T-helper 2 cell (primary cell): ENCODE data around the gene LCE5A.

Experiments
- DNase-seq, 5 experiments: peaks; one replicate each; pipeline versions ENCODE4 v3.0.0 to v3.0.0-alpha.2; 2012 to 2022
- total RNA-seq, 2 donors: gene quantifications; one replicate each; lab custom pipeline; 2026; lab: John Stamatoyannopoulos, UW

LCE5A gene, protein sequence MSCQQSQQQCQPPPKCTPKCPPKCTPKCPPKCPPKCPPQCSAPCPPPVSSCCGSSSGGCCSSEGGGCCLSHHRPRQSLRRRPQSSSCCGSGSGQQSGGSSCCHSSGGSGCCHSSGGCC
- total RNA-seq: 0 reads per million in 2 donors

DNA sequence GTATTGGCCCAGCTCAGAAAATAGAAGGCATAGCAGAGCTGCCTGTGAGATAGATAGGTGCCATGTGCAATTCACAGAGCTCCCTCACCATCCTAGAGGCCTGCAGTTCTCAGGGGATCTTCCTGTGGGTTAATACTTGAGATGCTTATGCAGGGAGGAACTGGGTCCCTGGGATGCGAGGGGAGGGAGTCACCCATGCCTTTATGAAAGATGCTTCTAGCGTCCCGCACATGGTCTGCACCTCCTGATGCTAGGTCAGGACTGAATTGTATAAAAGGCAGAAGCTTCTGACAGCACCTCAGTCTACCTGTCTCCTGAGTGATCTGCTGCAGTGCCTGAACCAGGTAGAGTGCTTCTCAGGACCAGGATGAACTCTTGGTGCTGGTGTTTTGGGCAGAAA is at the start of gene LCE5A:
Gene LCE5A, plus strand, starts transcription at position 301 of the 400 bp plus-strand sequence. CDS start 732 bp downstream, outside the sequence.
- no peak for DNase-seq

DNA sequence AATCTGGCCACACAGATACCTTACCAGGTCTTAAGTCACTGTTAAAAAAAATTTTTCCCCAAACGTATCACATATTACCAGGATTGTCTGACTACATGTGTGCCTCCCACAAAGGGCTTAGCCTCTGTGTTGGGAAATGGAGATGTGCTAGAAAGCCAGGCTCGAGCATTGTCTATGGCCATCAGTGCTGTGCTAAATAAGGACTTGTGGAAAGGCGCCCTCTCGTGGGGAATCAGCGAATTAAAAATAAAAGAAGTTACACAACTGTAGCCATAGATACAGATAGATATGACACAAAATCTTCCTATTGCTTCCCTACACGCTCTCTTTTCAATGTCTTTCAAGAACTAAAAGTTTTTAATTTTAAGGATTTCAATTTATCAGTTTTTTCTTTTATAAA is 49.1 kb upstream of the LCE5A start:
- peak; percentile 17 to 74 (median 25) for DNase-seq

DNA sequence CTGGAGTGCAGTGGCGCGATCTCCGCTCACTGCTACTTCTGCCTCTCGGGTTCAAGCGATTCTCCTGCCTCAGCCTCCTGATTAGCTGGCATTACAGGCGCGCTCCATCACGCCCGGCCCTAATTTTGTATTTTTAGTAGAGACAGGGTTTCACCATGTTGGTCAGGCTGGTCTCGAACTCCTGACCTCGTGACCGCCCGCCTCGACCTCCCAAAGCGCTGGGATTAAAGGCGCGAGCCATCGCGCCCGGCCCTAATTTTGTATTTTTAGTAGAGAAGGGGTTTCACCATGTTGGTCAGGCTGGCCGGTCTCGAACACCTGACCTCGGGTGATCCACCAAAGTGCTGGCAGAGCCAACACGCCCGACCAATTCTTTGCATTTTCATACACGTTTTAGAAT is 48.0 kb upstream of the LCE5A start:
- no peak for DNase-seq

DNA sequence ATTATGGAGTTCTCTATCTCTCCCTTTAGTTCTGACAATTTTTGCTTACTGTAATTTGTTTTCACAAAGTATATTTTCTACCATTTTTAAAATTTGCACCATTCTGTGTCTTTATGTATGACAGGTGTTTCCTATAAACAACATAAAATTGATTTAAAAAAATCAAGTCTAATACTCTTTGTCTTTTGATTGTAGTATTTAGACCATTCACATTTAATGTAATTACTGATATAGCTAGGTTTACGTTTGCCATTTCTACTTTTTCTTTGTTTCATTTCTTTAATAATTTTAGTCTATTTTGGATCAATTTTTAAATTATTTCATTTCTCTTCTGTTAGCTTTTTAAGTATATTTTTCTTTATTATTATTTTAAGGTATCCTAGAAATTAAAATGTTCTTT is 44.4 kb upstream of the LCE5A start:
- no peak for DNase-seq

DNA sequence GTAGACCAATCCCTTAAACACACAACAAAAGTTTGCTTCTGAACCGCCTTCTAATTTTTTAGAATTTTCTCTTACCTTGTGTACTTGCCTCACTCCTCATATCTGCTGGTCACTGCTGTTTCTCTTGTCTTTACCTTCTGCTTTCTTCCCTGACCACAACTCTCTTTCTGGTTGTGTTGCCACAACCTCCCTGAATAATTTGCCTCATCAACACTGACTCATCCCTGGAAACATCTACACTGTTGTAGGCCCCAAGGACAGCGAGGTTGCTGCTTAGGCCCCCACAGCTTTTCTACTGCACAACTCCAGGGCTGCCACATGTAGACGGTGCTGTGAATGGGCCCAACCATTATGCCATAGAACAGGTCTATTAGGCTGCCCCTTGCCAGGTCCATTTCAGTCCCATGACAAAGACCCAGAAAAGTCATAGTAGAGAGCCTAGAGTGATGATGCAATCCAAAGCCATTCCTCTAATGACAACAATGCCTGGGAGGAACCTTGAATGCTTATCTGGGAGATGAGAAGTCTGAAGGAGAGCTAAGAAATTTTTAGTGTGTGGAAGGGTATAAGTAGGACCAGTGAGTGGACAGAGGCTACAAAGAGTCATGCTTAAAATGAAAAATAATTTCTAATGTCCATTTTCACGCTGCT is 36.6 kb upstream of the LCE5A start:
- DNase-seq: no peak

DNA sequence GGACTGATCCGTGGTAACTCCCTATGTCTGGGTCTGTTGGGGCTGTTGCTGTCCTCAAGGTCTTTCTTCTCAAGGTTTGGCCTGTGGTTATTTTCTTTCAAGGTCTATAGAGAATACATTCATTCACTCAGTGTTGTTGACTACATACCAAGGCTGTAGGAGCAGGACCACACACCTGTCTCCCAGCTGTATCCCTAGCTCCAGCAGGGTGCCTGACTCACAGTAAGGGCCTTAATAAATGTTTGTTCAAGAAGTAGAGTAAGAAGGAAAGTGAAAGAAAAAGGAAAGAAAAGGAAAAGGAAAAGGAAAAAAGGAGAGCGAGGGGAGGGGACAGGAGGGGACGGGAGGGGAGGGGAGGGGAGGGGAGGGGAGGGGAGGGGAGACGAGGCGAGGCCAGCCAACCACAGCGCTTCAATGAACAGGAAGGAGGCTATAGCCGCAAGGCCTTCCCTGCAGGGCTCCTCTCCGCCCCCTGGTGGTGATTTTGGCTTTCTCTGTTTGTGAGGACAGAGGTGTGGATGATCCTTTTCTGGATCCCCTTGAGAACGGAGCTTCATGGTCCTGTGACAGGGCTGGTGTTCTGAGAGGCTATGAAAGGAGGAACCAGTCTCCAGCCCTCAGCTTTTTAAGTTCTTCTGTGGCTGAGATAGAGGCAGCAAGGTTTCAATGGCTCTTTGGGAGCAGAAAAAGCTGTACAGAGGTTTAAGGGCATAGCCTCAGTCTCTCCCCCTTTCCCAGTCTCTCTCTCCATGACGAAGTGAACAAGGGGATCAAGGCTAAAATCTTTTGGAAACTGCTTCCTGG is 30.6 kb upstream of the LCE5A start:
- DNase-seq: peak; percentile 21 to 61 (median 50)

DNA sequence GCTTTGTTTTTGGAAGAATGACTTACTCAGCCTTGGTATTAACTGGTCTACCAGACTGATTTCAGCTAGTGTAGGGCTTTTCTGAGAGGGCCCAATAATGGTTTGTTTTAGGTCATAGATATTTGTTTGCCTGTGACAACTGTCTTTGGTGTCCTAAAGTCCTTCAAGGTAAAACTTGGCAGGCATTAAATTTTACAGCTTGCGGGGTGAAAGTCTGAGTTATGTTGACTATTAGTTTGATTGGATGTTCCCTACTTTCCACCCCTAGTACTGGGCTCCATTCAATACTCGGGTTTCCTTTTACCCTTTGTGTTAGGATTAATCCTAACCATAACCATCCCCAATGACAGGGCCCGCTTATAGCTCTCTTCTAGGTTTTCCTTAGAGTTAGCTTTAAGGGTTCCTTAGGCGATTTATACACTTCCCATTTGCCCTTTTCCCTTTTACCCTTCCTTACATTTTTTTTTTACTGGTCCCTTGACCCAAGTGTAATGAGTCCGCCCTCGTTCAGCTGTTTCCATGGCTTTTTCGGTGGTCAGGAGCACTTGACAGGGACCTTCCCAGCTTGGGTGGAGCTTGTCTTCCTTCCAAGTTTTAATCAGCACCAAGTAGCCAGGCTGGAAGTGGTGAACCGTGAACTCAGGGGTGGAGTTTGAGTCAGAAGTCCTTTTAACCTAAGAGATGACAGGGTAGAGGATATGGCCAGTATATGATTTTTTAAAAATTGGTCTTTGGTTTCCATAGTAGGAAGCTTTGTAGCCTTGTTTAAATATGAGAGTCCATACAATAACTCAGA is 28.5 kb upstream of the LCE5A start:
- no peak for DNase-seq

DNA sequence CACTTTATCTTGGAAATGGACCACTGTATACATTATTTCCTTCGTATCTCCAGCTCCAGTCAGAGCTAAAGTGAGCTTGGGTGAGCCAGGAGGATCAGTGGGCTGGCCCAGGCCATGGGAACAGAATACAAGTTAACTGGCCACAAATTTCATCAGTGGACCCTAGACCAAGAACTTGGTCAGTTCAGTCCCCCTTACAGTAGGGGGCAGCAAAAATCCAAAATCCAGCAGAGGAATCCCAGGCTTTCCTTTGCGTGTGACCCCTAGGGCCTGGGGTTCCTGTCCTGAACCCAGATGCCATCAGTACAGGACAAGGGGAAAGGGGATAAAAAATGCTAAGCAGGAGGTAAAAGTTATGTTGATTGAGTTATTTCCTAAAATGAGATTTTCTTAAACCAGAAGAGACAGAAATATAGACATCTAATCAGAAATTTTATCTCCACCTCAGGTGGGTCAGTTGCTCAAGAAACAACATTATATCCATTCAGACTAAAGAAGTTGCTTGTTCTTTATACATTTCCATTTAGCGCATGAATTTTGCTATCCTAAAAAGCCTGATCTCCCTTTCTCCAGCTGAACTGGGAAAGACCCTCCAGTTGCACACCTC is 24.1 kb upstream of the LCE5A start:
- DNase-seq: no peak

DNA sequence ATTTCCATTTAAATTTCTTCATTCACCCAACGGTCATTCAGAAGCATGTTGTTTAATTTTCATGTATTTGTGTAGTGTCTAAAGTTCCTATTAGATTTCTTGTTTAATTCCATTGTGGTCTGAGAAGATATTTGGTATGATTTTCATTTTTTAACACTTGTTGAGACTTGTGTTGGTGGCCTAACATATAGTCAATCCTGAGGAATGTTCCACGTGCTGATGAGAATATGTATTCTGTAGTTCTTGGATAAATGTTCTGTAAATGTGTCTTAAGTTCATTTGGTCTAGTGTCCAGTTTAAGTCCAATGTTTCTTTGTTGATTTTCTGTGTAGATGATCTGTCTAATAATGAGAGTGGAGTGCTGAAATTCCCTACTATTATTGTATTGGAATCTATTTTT is 22.7 kb upstream of the LCE5A start:
- DNase-seq: no peak

DNA sequence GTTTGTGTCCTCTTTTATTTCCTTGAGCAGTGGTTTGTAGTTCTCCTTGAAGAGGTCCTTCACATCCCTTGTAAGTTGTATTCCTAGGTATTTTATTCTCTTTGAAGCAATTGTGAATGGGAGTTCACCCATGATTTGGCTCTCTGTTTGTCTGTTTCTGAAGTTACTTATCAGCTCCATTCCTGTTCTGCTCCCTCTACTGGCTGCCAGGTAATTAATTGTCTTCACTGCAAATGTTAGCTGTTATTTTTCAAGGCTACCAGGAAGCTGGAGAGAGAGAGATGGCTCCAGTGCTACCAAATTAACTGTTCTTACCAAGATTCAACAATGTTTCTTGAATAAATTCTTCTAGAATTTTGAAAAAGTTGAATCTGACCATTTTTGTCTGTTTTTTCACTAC is 19.1 kb upstream of the LCE5A start:
- peak in 1 of 5 experiments; percentile 8 for DNase-seq

DNA sequence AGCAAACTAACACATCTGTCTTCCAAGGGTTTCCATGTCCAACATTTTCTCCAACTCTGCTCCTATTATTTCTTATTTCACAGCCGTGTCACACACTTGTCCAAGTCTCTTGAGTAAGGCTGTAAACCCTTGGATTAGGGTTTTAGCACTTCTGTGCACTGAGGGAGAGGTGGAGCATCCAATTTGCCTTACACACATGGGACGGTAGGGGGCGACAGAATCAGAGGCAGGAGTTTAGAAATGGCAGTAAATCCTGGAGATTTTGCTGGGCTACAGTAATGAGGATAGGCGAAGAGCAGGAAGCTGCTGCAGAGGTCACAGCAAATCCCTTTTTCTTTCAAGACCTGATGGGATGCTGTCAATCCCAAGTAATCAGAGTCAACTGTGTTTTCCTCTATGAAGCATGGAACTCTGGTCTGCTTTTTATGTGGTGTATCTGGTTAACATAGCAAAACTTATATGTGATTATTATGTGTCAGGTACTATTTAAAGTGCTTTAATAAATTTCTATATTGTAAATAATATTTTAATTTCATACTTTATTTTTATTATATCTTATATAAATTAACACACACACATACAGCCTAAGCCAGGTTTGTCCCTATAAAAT is 15.4 kb upstream of the LCE5A start:
- no peak for DNase-seq

DNA sequence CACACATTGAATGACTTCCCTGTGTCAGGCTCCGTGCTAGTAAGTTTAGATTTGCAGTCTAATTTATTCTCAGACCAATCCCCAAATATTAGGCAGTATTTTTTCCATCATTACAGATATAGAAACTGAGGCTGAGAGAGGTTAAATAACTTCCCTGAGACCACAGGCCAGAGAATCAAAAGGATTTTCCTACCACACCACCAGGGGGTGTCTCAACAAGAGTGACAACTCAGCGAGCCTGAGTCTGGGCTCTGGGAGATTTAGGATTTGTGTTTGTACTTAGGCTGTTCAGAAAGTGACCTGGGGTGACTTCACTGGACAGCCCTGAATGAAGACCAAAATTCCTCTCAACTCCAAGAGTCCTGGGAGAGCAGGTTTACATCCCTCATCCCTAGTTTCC is 13.3 kb upstream of the LCE5A start:
- DNase-seq: no peak

DNA sequence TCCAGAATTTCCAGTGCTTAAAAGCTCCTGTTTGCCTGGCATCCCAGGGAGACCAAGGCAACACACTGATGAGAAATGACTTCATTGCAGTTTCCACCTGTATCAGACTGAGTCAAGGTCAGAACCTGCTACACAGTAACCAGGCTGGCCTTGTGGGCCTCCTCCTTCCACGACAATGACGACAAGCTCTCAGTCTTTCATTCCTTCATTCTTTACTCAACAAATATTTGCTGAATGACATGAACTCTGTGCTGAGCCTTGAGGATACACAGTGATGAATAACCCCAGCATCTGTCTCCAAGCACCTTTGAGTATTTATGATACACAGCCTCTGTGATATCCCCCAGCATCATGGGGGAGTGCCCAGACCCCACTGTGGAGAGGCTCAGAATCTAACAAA is 8.9 kb upstream of the LCE5A start:
- DNase-seq: no peak

DNA sequence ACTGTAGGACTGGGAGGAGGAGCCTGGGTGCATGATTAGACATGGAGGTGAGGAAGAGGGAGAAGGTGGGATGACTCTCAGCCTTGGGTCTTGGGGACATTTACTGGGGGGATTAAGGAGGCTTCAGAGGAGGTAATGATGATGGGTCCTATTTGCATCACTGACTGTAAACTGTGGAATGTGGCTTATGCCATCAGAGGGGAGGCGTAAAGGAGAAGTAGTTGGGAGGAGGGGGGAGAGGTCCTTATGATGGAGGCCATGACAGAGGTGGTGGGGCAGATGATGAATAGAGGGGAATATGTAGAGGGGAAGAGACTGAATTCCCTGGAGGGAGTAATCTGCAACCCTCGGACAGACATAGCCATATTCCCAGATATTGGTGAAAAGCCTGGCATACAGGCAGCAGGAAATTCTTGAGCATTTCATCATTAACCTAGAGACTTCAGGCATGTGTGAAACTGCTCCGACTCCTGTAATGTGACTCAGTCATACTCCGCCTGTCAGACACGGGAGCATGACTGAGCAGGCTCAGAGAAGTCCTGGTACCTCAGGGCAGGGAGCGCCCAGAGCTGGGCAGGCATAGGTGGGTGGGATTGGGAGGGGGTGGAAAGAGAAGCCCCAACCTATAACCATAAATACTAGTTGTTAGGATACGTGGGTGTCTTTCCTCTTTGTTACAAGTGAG is 8.0 kb upstream of the LCE5A start:
- no peak for DNase-seq

DNA sequence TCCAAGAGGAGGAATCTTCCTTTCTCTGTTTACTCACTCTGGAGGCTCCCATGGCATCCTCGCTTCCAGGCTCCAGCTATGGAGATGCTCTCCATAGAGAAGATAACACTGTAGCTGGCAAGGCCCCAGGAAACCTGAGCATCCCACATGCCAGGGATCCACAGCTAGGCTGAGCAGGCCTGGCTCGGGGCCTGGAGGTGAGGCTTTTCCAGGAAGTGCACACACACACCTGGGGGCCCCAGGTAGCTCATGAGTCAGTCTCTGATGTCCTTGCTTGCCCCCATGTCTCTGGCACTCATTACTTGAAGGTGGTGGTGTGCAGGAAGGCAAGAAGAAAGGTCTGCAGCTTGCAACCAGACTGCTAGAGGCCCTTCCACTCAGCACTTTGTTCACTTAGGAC is 5.5 kb upstream of the LCE5A start:
- no peak for DNase-seq

DNA sequence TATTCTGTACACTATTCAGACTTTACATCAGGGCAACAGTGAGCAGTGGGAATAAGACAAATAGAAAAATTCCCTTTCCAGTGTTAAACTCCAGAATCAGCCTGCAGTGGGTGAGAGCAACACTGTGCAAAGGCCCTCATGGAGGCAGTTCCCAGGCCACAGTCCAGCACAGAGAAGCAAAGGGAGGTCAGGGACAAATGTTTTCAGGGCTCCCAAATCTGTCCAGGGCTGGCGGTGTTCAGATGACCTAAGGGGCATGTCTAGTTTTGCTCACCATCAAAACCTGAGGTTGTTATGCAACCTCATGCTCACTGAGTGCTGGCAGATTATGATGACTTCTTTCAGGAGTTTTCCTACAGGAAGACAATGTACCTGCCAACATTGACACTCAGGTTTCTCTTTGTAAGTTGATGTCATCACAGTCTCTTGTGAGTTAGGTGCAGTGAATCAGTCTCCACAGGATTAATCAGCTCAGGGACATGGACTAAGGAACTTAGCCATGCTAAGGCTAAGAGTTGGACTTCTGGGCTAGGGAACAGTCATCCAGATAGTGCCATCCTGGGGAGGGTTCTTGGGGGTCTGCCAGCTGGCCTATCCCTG is 3.6 kb upstream of the LCE5A start:
- no peak for DNase-seq

DNA sequence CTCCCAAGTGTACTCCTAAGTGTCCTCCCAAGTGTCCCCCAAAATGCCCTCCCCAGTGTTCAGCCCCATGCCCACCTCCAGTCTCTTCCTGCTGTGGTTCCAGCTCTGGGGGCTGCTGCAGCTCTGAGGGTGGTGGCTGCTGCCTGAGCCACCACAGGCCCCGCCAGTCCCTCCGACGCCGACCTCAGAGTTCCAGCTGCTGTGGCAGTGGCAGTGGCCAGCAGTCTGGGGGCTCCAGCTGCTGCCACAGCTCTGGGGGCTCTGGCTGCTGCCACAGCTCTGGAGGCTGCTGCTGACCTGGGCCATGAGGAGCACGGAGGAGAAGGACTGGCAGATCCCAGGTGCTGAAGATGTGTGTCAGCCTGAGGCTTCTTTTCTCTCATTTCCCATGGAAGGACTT is 993 bp downstream of the LCE5A start:
- DNase-seq: no peak

DNA sequence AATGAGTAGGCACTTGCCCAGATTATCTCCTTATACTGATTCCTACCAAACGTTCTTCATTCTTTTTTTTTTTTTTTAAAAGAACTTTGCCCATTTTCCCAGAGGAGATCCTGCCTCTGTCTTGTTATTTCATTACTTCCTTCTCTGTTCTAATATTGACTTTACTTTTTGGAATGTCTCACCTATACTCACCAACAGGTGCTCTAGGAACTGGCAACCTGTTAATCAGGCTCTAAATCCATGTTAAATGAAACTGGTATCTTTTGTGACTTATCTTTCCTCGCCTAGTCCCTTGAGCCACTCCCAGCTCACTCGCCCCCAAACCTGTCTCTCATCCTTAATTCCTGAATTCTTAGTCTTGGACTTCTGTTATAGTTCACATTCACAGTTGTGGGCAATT is 2.5 kb downstream of the LCE5A start:
- no peak for DNase-seq

DNA sequence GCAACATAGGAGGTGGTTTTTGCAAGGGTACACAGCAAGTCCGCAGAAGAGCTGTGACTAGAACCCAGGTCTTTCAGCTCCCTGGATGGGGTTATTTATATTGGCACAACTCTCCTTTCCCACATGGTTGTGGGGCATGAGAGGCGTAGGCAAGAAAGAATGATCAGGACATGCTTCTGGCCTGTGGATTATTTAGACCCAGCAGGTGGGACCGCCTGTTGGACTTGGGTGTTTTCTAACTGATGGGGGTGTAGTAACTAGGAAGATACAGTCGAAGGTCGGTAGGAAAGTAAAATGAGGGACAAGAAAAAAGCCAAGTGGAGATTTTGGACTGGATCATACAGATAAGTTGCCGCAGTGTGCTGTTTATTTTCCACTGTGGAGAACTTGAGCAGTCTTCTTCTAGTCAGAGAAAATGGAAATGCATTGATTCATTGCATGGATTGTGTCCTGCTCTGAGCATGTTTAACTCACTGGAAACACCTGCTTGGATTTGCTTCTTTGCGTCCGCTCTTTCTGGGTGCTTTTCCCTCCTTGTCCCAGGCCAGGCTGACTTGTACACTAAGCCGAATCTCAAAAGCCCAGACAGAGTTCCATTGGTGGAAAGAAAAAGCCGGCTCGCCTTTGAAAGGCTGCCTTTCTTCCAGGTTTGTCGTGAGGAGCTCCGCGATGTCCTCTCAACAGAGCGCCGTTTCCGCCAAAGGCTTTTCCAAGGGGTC is 4.3 kb downstream of the LCE5A start:
- no peak for DNase-seq

DNA sequence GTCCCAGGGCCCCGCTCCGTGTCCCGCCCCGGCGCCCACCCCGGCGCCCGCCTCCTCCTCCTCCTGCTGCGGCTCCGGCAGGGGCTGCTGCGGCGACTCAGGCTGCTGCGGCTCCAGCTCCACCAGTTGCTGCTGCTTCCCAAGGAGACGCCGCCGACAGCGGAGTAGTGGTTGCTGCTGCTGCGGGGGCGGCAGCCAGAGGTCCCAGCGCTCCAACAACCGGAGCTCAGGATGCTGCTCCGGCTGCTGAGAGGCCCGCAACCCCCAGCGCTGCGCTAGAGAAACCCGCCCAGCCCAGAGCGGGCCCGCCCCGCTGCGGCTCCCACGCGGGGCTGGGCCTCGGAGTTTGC is 4.8 kb downstream of the LCE5A start:
- no peak for DNase-seq

DNA sequence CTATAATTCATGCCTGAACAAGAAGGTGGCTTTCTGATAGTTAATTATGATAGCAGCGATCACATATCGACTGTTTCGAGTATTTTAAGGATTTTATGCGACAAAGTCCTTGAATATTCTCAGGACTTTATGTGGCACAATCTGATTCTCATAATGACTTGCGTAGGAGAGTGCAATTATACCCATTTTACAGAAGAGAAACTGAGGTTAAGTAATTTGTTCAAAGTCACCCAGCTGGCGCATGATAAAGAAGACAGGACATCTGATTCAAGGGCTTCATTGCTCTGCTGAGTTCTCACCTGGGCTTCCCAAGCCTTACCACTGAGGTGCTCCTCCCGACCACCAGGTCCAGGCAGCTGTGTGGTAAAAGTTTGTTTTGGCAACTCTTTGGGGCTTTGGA is 5.5 kb downstream of the LCE5A start:
- no peak for DNase-seq
